Subcutaneous abdominal adipose tissue (tissue), 5 donors: ENCODE measurements around the gene PTPN14.

Source experiments
- H3K27ac ChIP-seq: one replicate; pipeline ENCODE4 v1.7.0; 2013; ENCODE audit warnings: low read depth, mild to moderate bottlenecking, inconsistent platforms, low read length, moderate library complexity
- H3K27me3 ChIP-seq, 5 donors: one replicate each; pipeline ENCODE4 v1.7.0; 2013; ENCODE audit warnings: low read length in 5 of 5, inconsistent platforms in 1 of 5; ENCODE audit not compliant: control insufficient read depth in 5 of 5, insufficient read depth in 4 of 5
- H3K36me3 ChIP-seq, 5 donors: one replicate each; pipeline ENCODE4 v1.7.0; 2013; ENCODE audit warnings: low read length in 5 of 5; ENCODE audit not compliant: control insufficient read depth in 5 of 5, insufficient read depth in 5 of 5
- H3K4me1 ChIP-seq, 5 donors: one replicate each; pipeline ENCODE4 v1.7.0; 2013; ENCODE audit warnings: low read length in 5 of 5, mild to moderate bottlenecking in 3 of 5, moderate library complexity in 1 of 5; ENCODE audit not compliant: control insufficient read depth in 5 of 5, insufficient read depth in 5 of 5
- H3K4me3 ChIP-seq, 5 donors: one replicate each; pipeline ENCODE4 v1.7.0; 2013; ENCODE audit warnings: low read length in 5 of 5, low read depth in 1 of 5
- H3K9ac ChIP-seq, 5 donors: one replicate each; pipeline ENCODE4 v1.7.0; 2013; ENCODE audit warnings: low read length in 5 of 5, mild to moderate bottlenecking in 4 of 5, moderate library complexity in 3 of 5
- H3K9me3 ChIP-seq, 5 donors: one replicate each; pipeline ENCODE4 v1.7.0; 2013; ENCODE audit warnings: low read length in 5 of 5; ENCODE audit not compliant: control insufficient read depth in 5 of 5
- donor health status: healthy.
- donor health status: healthy.
- donor health status: healthy.
- donor health status: healthy.
- donor health status: healthy.

The PTPN14 gene

DNA sequence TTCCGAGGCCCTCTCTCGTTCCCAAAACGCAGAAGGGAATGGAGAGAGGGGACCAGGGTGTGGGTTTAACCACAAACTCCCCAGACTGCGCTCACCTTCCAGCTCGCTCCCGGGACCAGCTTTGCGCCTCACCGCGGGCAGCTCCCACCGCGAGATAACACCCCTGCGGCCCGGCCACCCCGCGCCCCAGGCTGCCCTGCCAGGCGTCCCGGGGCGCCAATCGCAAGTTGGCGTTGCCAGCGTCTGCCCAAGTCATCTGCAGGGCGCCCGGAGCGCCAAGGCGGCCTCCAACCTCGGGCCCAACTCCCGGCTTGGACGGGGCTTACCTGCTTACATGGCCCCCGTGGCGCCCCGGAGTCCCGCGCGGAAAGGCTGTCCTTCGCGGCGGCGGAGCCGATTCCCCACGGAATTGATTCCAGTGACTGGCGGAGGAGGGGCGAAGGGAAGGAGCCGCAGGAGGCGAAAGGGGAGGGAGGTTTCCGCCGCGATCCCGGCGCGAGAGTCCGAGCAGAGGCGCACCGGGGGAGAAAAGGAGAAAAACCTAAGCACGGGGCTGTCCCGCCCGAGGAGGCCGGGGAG lies 456 bp downstream of the PTPN14 start:
- peak overlapping the region; percentile 81 to 97 (median 91) for H3K9ac ChIP-seq
- peak overlapping the region; percentile 68 to 90 (median 88) for H3K4me3 ChIP-seq
- H3K4me1 ChIP-seq, result peaks cover 11 to 56% (median 43%) of the 10 kb centered on the region in 5 donors
- H3K36me3 ChIP-seq, result no peaks in the 10 kb centered on the region
- peak overlapping the region; percentile 99 for H3K27ac ChIP-seq
- H3K27me3 ChIP-seq, result no peaks in the 10 kb centered on the region
- H3K9me3 ChIP-seq, result no peaks in the 10 kb centered on the region

DNA sequence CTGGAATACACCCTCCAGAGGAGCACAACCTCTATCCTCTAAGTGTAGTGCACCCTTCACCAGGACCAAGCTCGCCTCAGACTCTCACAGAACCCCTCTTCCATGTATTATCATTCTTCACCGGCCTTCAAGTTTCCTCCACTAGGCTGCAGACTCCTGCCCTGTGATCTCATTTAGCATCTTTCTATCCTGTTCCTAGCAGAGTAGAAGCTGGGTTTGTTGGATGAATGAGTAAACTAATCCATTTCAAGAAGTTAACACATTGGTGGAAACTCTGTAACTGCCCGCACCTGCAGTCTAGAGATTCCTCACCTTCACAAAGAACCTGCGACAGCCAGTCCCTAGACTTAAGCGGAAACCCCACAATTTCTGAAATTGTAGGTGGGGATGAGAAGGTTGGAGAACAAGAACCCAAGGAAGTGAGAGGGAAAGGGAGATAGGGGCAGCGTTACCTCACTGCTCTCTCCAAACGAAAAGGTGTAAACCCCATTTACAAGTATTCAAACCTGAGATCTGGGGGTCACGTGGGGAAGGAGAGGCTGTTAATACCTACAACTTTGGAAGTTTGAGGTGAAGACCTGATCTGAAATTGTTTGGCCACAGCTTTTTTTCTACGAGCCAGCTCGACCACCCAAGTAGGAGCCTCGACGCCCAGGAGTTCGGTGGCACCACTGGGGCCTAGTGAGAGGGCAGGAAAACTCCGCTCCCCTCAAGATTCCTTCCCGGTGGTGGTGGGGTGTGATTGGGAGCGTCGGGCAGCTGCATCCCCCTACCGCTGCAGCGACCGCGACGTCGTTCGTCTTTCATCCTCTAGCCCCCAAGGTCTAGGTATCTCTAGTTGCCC lies 1.2 kb downstream of the PTPN14 start:
- Histone ChIP-seq H3K36me3 (no peaks in the 10 kb centered on the region), H3K9ac (peak overlapping the region; percentile 81 to 97 (median 91)), H3K27ac (peak overlapping the region; percentile 99), H3K9me3 (no peaks in the 10 kb centered on the region), H3K4me1 (peaks cover 11 to 63% (median 43%) of the 10 kb centered on the region in 5 donors), H3K4me3 (peak overlapping the region; percentile 68 to 90 (median 88)), H3K27me3 (no peaks in the 10 kb centered on the region)

DNA sequence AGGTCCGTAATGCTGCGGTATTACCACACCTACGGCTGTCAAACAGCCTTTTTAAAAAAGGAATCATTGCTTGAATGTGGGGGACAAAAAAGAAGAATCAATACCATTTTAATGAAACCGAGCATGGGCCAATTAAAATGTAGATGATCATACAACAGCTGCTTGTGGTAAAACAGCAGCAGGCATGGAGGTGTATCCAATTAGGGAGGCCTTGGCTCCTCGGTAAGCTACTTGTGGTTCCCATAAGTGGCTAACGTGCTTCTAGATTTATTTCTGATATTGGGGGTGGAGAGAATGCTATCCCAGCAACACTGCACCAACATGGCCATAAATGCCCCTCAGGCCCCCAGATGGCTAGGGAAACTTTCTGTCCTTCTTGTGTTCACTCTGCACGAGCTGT lies 1.8 kb downstream of the PTPN14 start:
- peak overlapping the region in 3 of 5 donors; percentile 29 to 91 (median 81) for H3K9ac ChIP-seq
- H3K27me3 ChIP-seq, result no peaks in the 10 kb centered on the region
- no peaks in the 10 kb centered on the region for H3K36me3 ChIP-seq
- peak overlapping the region; percentile 68 to 90 (median 88) for H3K4me3 ChIP-seq
- no peaks in the 10 kb centered on the region for H3K9me3 ChIP-seq
- H3K27ac ChIP-seq, result peak overlapping the region; percentile 99
- H3K4me1 ChIP-seq, result peaks cover 11 to 67% (median 43%) of the 10 kb centered on the region in 5 donors

DNA sequence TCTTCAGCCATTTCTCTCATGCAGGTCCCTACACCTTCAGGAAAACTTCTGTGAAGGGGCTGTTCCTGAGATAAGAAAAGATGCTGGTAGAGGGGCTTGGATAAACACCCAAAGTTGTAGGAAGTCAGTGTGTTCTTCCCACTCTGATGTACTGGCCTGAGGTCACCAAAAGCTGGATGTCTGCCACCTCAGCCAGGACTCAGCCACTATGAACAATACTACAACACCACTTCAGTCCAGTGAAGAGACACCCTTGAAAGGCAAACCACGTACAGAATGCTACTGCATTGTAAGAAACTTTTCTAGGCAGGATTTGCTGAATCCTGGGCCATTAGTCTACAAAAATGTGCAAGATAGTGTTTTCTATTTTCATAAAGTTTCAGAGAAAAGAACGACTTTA lies 2.4 kb downstream of the PTPN14 start:
- Histone ChIP-seq H3K9me3 (no peaks in the 10 kb centered on the region), H3K27me3 (no peaks in the 10 kb centered on the region), H3K4me1 (peaks cover 11 to 68% (median 43%) of the 10 kb centered on the region in 5 donors), H3K4me3 (peak overlapping the region in 4 of 5 donors; percentile 68 to 90 (median 88)), H3K27ac (peak overlapping the region; percentile 99), H3K36me3 (no peaks in the 10 kb centered on the region), H3K9ac (no peak overlapping the region)

DNA sequence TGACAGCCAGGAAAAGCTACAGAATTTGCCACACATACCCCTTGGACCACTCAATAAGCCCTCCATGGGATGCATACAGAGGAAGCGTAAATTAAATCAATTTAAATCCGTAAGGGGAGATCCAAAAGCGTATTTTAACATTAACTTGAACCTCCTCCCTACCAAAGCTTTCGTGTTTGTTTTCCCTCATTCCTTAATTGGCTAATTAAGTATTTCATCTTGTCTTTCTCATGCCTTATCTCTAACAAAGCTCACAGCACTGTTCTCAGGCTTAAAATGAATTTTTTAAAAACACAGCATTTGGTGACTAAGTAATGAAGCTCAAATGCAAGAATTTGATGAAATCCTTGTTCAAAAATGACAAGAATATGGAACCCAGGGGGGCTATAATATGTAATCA lies 3.1 kb downstream of the PTPN14 start:
- Histone ChIP-seq H3K4me3 (peak overlapping the region in 1 of 5 donors; percentile 89), H3K9me3 (no peaks in the 10 kb centered on the region), H3K9ac (no peak overlapping the region), H3K27me3 (no peaks in the 10 kb centered on the region), H3K36me3 (no peaks in the 10 kb centered on the region), H3K4me1 (peaks cover 11 to 68% (median 43%) of the 10 kb centered on the region in 5 donors), H3K27ac (peak overlapping the region; percentile 99)

DNA sequence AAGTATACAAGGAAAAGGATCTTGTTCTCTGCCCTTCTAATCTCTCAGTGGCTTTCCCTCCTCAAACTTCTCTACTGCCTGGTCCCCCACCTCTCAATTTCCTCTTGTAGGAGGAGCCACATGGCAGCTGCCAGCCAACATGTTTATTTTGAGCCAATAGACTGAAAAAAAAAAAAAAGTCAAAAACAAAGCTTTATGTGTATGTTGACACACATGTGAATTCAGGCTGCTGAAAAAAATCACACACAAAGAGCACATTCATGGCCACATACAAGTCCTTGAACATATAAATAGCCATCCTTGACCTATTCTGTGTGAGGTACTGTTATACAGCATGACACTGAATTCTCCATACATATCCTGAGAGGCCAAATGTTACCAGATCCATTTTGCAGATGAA lies 3.7 kb downstream of the PTPN14 start:
- H3K27me3 ChIP-seq, result no peaks in the 10 kb centered on the region
- peaks cover 11 to 68% (median 42%) of the 10 kb centered on the region in 5 donors for H3K4me1 ChIP-seq
- H3K4me3 ChIP-seq, result peak overlapping the region in 1 of 5 donors; percentile 29
- H3K27ac ChIP-seq, result peak overlapping the region; percentile 99
- no peaks in the 10 kb centered on the region for H3K9me3 ChIP-seq
- H3K9ac ChIP-seq, result peak overlapping the region in 2 of 5 donors; percentile 5 to 35
- no peaks in the 10 kb centered on the region for H3K36me3 ChIP-seq

DNA sequence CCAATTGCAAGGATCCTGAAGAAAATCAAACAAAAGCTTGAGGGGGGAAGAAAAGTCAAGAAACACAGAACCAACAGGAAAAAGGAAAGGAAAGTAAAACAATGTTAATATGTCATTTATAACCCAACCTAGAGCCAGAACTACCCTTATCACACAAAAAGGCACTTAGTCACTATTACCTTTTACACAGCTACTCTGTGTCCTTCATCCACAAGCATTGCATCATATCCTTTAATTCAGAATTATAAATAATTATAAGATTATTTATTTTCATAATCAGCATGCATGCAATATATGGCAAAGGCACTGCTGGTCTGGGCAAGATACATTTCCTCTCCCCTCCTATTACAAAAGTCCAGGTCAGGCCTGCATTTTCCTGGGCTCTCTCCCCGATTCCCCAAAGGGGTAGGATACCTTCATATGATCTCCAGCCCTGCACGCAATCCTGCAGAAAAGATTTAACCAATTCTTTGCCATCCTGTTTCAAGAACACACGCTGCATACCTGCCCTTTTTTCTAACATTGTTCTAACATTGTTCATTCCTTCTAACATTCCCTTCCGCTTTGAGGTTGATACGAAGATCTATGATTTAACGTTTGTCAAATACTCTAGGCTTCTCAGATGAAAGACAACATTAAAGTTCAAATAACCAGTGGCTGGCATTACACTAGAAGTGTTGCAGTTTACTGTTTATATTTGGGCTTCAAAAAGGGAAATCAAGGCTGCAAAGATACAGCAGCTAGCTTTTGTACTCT lies 4.3 kb downstream of the PTPN14 start:
- Histone ChIP-seq H3K9me3 (no peaks in the 10 kb centered on the region), H3K27ac (peak overlapping the region; percentile 99), H3K9ac (peak overlapping the region in 1 of 5 donors; percentile 54), H3K27me3 (no peaks in the 10 kb centered on the region), H3K36me3 (no peaks in the 10 kb centered on the region), H3K4me1 (peaks cover 9 to 68% (median 42%) of the 10 kb centered on the region in 5 donors), H3K4me3 (peak overlapping the region in 2 of 5 donors; percentile 11 to 29)

DNA sequence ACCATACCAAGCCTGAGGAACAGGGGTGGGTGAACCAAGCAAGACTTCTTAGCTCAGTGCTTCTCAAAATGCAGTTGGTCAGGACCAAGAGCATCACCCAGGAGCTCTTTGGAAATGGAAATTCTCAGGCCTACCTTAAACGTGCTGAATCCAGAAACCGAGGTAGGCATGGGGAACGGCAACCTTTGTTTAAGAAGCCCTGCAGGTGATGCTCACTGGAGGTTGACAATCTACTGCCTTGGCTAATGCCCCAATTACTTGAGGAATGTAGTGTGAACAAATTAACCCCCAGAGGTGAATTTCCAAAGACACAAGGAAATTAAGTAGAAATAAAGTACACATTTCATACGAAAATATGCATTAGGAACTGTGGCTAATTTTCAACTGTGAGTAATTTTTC lies 5.3 kb downstream of the PTPN14 start:
- Histone ChIP-seq H3K9ac (peak overlapping the region in 1 of 5 donors; percentile 54), H3K9me3 (no peaks in the 10 kb centered on the region), H3K4me3 (peak overlapping the region in 1 of 5 donors; percentile 11), H3K36me3 (no peaks in the 10 kb centered on the region), H3K4me1 (peaks cover 9 to 70% (median 39%) of the 10 kb centered on the region in 5 donors), H3K27me3 (no peaks in the 10 kb centered on the region), H3K27ac (peak overlapping the region; percentile 85)

DNA sequence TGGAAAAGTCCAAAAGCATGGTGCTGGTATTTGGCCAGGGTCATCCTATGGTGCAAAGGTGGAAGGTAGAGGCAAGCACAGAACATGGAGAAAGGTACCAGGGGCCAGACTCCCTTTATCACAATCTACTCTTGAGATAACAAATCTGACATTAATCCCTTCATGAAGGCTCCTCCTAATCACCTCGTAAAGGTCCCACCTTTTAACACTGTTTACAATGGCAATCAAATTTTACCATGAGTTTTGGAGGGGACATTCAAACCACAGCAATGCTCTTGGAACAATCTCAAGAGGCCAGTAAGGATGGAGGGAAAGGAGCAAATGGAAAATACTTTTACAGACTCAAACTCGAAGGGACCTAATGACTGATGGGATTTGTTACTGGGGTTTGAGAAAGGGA lies 6.1 kb downstream of the PTPN14 start:
- Histone ChIP-seq H3K27me3 (no peaks in the 10 kb centered on the region), H3K9ac (no peak overlapping the region), H3K36me3 (no peaks in the 10 kb centered on the region), H3K4me3 (no peak overlapping the region), H3K27ac (peak overlapping the region; percentile 85), H3K4me1 (peaks cover 7 to 69% (median 31%) of the 10 kb centered on the region in 5 donors), H3K9me3 (no peaks in the 10 kb centered on the region)
